GM19397 (cell line): ENCODE results near the gene MMP28.

Source experiments
- ATAC-seq: cut with Tn5 transposase; IDR thresholded peaks from one replicate; pipeline ENCODE4 v1.9.1; 2021; ENCODE audit warnings: mild to moderate bottlenecking, moderate library complexity; ENCODE audit not compliant: unreplicated experiment

The MMP28 gene

GRCh38 chr17:35801583-35802224 is 6.3 kb upstream of the MMP28 start:
- ATAC-seq: no peak

GRCh38 chr17:35799942-35800341 is 4.5 kb upstream of the MMP28 start:
- ATAC-seq: no peak

GRCh38 chr17:35797918-35798317 is 2.5 kb upstream of the MMP28 start:
- ATAC-seq: no peak

DNA sequence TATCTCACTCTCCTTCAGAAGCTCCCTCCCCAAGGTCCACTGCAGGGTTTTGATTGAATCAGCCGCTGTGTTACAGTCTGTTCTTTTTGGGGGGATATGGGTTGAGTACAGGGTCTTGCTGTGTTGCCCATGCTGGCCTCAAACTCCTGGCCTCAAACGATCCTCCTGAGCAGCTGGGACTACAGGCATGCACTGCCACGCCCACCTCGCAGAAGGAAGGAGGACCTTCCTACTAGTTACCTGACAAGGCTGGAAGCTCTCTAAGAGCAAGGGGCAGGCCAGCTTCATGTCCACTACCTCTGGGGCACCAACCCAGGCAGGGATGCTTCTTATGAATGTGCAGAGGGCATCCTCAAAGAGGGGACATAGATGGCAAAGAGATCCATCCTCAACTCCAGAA is 1.9 kb upstream of the MMP28 start:
- no peak for ATAC-seq

DNA sequence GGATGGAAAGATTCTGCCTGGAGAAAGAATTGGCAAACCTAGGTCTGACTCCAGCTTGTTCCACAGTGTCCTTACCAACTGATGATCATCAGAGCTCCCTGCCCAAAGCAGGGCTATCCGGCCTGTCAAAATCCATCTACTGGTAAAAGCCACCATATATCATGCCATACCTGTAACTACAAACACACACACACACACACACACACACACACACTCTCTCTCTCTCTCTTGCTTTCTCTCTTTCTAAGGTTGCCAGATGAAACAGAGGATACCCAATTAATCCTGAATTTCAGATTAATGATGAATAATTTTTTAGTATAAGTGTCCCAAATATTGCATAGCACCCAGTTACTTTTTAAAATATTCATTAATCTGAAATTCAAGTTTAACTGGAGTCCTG is 1.5 kb upstream of the MMP28 start:
- no peak for ATAC-seq

GRCh38 chr17:35795871-35796265 is 427 bp upstream of the MMP28 start:
- ATAC-seq: no peak

DNA sequence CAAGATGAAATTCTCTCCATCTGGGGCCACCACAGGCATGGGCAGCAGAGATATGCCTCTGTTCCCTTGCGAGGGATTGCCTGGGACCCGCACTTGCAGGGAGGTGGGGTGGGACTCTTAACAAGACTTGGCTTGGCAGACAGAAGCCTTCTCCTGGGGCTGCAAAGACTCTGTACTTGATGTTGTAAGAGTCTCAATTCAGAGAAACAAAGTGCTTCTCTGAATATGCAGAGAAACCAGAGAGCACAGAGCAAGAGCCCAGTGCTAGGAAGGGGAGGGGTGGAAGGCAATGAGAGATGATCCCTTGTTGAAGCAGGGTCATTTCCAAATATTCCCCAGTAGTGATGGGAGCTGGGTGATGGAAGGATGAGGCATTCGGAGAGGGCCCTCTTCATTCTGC is 2.2 kb downstream of the MMP28 start:
- no peak for ATAC-seq

DNA sequence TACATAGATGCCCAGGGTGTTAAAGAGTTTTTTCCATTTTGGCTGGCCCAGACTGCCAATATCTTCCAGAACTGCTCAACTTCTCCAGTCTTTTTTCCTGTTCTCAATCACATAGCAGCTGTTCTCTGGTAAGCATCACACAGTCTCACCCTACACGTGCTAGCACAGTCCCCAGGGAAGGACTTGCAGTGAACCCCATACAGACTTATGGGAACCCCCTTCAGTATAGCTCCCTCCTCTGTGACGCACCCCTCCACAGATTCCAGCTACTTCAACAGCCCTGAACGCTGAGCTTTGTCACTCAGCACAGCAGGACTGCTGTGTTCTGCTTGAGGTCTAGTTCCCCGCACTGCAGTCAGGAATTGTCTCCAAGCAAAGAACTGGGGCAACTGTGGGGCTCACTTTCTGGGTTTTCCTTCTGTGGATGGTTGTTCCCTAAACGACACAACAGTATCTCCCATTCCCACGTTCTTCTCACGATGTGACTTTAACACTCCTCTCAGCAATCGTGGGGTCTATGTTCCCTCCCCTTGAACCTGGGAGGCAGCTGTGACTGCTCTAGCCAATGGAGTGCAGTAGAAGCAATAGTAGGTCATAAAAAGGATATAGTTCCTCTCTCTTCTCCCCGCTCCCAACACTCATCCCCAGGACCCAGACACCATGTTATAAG is 3.6 kb downstream of the MMP28 start:
- no peak for ATAC-seq

DNA sequence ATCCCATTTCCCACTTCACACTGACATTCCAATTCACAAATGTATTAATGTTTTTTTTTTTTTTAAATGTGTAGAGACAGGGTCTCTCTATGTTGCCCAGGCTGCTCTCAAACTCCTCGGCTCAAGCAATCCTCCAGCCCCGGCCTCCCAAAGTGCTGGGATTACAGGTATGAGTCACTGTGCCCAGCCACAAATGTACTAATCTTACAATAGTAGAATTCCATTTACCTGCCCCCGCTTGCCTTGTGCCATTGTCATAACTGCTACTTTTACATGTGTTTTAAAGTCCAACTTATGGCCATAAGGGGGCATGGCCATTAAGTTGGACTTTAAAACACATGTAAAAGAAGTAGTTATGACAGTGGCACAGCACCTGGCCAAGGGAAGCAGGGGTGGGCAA is 4.6 kb downstream of the MMP28 start:
- no peak for ATAC-seq

- ATAC-seq: no peak
Measured at GRCh38 chr17:35788477-35789368, 6.7 kb downstream of the MMP28 start.

- no peak for ATAC-seq
Measured at GRCh38 chr17:35786941-35787432, 8.5 kb downstream of the MMP28 start.

DNA sequence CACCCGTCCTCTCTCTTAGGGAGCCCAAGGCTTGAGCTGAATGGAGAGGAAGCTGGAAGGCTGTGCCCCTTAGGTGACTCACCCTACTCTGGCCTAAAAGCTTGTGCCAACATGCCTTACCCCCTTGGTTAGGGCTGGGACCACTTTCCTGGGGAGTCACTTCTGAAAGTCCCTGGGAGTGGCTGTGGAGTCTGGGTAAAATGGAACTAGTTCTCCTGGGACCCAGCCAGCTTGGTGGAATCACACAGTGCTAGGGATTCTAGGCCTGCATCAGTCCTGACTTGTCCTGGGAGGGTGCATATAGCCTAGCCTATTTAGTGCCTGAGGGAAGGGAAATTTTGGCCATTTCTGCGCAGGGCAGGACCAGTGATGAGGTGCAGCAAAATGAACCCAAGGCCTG is 10.5 kb downstream of the MMP28 start:
- ATAC-seq: no peak

GRCh38 chr17:35780950-35781349 is 14.5 kb downstream of the MMP28 start:
- ATAC-seq: no peak

DNA sequence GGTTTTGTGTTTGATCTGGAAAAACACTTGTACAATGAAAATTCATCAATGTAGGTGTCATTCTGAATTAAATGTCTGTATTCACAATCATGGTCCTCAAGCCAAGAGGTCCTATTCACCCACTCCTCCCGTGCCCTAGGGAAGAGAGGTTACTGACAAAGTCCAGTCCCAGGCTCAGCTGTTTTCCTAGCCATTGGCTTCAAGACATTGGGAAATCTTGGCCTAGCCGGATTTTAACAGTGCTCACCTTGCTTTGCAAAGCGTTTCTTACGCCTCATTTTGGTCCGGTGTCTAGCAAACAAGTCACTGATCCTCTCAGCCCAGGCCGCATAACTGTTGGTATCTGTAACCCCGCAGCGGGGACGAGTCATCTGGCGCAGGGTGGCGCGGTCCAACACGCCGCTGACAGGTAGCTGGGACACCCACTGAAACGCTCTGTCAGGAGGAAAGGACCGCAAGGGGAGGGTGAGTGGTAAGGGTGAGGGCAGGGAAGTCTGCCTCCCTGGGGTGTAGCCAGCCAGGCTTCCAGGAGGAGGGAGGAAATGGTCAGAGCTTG is 16.7 kb downstream of the MMP28 start:
- ATAC-seq: no peak

DNA sequence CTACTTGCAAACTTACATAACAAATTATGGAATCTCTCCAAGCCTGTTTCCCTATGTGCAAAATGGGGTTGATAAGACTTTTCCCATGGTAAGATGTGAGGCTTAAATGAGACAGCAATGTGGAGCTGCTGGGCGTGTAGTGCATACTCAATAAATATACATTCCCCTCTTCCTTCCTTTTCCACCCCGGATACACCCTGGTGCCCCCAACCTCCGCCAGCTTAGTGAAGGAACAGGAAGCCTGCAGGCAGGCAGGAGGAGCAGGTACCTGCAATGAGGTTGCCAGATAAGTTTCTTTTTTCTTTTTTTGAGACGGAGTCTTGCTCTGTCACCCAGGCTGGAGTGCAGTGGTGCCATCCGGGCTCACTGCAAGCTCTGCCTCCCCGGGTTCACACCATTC is 19.9 kb downstream of the MMP28 start:
- no peak for ATAC-seq

DNA sequence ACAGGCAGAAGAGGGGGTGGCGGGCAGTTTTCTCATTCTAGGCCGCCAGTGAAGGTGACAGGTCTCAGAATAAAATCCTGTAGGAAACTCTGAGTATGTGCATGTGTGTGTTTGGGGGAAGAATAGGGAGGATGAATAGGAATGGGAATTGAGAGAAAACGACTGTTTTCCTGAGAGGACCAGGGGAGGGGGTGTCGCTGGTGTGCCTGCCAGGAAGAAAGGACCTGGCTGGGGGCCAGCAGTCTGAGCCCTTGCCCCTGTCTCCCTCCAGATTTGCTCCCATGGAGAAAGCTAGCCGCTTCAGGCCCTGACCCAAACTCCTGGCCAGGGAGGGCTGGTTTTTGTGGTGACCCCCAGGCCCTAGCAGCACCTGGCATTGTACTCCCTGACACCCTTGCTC is 20.4 kb downstream of the MMP28 start:
- ATAC-seq: no peak

- no peak for ATAC-seq
Measured at GRCh38 chr17:35774499-35774898, 20.9 kb downstream of the MMP28 start.

GRCh38 chr17:35773679-35774425 is 21.6 kb downstream of the MMP28 start:
- ATAC-seq: no peak

DNA sequence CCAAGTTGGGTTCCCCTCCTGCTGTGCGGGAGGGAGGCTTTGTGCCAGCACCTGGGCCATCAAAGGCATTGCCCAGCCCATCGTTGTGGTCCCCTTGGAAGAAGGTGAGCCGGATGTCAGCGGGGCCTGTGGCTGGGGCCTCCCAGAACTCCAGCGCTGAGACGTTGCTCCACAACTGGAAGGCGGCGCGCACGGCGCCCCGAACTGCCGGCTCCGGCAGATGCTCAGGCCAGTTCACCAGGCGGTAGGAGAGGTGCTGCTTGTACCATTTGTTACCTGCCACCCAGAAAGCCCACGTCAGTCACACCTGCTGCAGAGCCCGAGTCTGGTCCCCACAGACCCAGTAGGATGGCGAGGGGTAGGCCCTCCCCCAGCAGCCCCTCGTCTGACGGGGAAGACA is 22.3 kb downstream of the MMP28 start:
- no peak for ATAC-seq

GRCh38 chr17:35769895-35770486 is 25.4 kb downstream of the MMP28 start:
- ATAC-seq: no peak
